ENCODE data around the gene DTX4.

Gene DTX4

DNA sequence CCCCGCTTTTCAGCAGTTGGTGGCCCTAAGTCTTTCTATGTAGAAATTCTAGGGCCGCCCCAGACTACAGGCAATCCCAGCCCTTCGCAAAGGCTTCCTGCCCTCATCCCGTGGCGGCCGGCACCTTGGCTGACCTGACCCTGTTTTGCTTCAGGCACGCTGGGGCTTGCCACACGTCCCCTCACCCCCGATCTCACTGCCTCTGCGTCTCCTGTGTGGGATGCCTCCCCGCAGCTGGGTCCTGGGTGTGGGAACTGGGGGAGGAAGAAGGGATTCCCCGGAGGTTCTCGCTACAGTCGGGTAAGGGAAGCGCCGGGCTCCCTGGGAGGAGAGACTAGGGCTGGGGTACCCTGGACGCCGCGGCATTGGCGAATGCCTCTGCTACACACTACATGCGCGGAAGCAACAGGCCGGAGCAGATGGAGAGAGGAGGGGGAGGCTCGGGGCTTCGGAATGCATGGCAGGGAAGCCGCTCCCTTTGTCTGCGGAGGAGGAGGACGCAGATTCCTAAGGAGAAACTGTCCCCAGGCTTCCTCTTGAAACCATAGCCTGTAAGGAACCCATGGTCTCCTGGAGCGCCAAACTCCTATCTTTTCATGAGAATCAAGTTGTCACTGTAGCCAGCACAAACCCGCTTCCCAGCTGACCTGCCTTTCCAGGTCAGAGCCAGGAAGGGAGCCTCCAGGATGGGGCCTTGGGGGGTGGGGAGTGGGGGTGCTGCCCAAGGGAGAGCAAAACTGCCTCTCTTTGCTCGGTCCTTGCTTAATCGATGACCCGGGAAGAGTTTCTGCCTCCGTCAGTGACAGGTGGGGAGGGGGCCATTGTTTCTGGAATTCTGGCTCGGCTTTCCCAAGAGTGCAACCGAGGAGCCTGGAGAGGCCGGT is 1.4 kb downstream of the DTX4 start:
- no peak for DNase-seq

DNA sequence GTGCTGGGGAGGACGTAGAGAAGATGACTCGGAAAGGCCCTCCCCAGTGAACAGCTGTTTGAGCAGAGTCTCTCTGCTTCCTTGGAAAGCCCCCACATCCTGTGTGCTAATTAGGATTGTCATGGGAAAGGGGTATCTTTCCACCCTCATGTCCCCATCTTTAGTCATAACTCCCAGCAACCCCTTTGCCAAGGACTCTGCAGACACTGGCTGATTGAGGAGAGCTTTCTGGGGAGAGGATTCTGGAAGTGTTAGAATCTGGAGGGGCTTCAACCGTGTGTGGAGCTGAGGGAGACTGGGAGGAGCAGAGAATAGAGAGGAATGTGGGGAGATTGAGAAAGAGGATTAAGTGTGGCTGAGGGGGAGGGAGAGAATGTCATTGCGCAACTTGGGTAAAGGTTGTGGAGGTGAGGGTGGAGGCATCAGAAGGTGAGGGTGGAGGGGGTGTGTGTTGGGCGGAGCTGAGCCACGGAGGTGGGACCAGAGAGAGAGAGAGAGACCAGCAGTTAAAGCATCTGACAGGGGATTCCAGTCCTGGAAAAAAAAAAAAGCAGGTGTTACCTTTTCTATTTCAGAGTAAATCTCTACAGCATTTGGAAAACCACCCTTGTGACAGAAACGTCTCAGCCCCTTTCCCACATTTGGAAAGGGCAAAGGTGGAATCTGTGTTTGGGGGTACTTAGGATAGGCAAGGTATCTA is 2.2 kb downstream of the DTX4 start:
- no peak for DNase-seq

DNA sequence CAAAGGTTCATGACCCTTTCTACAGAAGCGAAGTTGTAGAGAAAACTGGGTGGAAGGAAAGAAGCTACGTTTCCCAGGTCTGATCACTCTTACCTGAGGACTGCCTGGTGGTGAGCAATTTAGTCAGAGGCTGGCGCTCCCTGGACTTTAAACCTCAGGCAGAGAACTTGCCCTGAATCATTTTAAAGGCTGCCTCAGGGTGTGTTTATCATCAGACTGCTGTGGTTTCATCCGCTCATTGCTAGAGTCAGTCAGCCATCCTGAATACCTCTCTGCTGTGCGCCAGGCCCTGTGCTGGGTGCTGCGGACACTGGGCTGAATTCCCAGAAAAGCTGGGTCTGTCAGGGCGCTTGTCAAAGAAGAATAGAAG is 2.7 kb downstream of the DTX4 start:
- DNase-seq: no peak

DNA sequence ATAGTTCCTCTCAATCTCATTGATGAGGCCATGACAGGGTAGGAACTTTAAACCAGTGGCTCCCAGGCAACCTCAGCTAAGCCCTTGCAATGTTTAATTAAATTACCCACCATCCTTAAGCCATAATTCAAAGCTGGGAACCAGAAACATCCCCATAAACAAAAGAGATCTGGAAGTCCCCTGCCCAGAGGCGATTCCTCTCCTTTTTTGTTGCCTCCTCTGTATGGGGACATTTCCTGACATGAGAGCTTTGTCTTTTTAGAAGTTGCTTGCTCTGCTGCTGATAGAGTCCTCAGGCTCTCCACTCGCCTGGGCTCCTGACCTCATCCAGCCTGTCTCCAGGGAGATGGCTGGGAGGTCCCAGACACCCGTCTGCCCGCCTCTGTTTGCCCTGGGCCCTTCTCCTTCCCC is 3.2 kb downstream of the DTX4 start:
- no peak for DNase-seq

DNA sequence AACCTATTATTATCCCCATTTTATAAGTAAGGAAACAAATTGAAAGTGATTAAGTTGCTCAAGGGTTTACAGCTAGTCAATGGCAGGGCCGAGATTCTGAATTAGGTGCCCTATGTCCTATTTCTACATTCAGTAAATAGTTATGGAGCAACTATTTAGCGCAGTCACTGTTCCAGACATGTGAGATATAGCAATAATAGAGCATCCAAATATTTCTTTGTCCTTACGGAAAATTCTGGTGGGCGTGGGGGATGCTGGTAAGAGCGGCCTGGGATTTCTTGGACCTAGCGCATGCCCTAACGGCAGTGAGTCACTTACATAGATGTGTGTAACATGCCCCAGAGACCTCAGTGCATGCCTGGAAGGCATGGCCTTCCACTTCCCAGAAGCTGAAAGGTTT is 4.4 kb downstream of the DTX4 start:
- DNase-seq: no peak

DNA sequence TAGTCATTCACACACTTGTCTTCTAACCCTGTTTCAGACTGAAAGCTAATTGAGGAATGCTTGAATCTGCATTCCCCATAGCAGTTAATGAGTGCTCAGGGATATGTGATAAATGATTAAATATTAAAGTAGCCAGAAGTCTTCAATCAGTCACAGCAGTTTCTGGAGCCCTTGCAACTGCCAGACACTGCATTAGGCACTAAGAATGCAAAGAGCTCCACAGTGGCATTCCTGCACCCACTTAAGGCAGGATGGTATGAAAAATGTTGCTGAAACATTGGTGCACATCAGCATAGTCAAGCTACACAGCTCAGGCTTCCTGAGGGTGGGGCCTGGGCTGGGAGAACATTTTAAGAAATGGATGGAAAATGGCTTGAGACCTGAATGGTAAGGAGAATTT is 6.5 kb downstream of the DTX4 start:
- DNase-seq: no peak

DNA sequence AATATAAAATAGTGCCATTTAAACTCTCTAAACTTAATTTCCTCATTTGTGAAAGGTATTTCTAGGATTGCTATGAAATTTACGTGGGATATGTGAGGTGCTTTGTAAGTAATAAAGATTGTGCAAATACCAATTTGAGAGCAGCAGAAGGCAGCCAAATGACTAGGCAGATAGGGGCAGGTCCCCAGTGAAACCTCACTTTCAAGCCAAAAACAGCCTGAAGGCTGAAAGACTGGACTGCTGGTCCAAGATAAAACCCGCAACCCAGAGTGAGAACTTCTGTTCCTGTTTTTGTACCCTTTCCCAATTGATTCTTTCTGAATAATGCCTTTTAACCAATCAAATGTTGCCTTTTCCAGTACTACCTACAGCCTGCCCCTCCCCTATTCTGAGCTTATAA is 7.2 kb downstream of the DTX4 start:
- DNase-seq: no peak

DNA sequence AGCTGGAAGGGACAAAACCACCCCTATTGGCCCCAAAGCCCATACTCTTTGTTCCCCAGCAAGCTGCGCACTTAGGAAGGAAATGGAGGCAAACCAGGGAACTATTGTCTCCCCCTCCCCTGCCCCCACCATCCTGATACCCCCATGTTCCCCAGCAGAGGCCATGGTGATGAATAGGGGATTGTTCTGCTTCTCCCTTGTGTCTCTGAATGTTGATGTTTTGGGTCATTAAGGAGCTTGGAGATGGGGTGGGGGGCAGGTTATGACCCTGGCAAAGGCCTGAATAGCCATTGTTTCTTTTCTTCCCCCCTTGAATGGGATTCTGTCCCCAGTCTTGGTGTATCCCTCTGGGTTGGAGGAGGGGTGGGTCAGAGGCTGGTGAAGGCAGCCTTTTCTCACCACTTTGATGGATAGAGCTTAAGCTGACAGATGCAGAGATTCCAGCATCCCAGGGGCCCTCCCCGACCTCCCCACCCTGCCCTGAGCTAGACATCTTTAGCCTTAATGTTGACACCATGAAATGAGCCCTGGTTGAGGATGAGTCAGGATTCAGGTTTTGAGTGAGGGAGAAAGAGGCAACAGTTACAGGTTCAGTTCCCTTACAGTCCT is 8.3 kb downstream of the DTX4 start:
- no peak for DNase-seq

DNA sequence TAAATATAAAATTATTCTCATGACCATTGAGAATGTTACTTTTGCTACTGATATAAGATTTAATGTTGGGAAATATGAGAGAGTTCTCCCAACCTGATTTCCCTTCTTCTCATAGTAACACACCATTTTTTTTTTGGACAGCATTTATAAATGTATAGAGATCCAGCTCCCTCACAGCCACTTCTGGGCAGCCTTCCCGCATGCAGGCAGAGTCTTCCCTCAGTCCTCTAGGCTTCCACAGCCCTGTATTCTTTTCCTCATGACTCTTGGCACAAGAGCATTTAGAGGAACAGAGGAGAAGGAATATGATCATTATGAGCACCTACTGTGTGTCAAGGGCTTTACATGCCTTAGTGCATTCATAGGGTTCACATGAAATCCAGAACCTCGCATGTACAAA is 9.0 kb downstream of the DTX4 start:
- no peak for DNase-seq

DNA sequence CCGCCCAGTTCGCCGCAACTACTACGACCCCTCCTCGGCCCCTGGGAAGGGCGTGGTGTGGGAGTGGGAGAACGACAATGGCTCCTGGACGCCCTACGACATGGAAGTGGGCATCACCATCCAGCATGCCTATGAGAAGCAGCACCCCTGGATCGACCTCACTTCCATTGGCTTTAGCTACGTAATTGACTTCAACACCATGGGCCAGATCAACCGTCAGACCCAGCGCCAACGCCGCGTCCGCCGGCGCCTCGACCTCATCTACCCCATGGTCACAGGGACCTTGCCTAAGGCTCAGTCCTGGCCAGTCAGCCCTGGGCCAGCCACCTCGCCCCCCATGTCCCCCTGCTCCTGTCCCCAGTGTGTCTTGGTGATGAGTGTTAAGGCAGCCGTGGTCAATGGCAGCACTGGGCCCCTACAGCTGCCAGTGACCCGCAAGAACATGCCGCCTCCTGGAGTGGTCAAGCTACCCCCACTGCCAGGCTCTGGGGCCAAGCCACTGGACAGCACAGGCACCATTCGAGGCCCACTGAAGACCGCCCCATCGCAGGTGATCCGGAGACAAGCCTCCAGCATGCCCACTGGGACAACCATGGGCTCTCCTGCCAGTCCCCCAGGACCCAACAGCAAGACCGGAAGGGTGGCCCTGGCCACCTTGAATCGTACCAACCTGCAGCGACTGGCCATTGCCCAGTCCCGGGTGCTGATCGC is 10.0 kb downstream of the DTX4 start:
- DNase-seq: no peak

DNA sequence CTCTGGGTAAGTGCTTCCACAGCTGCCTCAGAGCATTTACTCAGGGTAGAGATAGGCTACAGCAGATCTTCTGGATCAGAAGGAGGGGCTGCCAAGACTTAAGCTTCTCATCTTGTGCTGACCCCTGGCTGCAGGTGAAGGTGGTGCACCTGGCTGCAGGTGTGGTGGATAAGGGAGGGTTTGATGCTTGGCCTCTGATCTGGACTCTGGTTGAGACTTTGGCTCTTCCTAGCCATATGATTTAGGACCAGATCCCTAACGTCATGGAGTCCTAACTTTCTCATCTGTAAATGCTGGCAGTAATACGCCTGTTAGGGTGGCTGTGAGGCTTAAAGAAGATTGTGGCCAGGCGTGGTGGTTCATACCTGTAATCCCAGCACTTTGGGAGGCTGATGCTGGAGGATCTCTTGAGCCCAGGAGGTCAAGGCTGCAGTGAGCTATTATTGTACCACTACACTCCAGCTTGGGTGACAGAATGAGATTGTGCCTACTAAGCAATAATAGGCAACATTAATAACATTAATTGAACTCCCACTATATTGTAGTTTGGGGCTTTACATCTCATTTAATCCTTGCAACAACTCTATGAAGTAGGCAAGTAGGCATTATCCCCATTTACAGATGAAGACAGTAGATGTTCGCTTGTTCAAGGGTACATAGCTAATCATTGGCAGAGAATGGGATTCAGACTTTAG is 10.7 kb downstream of the DTX4 start:
- no peak for DNase-seq

DNA sequence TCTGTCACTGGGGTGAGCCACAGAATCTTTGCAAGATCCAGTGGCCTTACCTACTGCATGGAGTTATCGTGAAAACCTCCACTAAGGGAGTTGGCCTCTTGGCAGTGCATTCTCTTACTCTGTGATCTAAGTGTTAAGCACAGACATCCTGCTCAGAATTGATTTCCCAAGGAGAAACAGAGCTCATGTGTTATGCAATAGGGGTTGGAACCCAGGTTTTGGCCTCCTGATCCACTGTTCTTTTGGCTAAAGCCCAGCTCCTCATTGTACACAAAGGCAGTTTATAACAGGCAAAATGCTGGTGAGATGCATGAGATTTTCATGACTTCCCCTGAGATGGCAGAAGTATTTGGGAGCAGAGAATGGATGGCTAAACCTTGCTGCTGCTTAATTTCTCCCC is 11.8 kb downstream of the DTX4 start:
- DNase-seq: no peak

DNA sequence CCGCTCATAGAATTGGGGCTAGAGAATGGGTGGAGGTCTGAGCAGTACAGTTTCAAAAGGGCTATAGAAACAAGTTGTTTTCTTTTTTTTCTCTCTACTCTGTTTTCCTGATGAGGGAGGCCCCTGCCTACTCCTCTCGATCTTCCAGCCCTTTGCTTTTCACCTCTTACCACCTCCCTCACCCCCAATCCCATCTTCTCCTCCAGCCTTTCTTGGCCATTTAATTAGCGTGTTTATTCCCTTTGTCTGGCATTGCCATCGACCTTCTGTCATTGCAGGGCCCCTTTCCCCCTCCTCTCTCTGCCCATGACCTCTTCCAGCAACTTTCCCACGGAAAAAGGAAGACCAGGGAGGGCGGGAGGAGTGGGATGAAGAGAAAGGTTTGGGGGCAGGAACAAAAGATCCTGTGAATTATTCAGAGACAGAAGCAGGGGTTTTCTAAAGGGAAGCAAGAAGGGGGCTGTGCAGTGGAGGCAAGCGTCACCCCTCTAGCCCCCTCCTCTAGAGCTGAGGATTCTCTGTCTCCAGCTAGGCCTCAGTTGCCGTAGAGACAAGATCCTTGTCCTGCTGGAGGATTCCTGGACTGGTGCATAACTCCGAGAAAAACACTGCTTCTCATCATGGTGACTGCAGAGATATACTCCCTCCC is 12.9 kb downstream of the DTX4 start:
- DNase-seq: no peak

DNA sequence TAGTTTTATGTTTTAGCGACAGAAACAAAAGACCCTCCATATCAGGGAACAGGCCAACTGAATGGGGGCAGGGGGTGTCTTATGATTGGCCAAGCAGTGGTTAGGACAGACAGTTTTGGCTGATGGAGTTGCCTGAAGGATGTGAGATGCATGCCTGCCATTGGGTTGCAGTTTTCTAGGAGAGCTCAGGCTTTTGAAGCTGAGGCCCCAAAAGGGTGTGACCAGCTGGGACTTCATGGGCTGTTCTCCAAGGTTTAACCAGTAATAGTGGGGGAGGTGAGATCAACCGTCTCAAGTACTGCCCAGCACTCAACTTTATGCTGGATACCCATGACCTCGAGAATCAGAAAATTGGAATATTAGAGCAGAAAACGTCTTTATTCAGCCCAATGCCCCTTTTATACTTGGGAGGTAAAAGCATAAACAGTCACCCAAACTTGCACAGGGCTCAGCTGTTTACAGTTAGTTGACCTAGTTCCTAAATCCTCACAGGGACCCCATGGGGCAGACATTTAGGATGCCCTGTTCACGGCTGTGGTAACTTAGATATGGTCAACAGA is 13.5 kb downstream of the DTX4 start:
- no peak for DNase-seq

DNA sequence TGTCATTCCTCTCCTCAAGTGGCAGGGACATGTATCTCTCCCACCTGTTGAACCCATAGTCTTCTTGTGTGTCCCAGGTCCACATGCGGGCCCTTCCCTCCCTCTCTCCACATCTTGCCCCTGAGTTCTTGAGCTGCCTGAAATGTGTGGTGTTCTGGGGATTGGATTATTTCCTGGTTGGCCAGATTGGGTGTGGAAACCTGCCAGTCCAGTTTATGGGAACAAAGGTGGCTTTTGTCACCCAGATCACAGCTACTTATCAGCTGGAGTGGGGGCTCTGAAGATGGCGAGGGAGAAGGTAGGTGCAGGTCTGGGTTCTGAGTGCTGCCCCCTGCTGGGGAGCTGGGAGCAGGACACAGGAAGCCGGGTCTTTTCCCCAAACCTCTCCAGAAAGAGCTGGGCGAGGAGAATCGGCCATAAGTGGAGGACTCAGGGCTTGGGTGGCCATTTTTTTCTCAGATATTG is 14.2 kb downstream of the DTX4 start:
- no peak for DNase-seq

DNA sequence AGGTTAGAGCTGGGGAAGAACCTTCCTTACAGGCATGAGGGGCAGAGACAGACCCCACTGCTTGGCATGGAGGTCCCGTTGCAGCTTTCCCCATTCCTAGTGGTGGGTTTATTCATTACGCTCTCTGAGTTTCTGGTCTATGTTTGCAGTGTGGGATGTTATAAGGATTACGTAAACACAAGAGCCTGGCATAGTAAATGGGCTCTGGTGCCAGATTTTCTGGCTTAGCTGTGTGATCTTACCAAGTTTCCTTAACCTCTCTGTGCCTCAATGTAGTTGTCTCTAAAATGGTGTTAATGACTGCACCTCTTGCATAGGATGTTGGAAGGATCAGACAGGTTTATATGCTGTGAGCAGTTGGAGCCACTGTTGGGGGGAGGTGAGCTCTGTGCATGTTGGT is 15.1 kb downstream of the DTX4 start:
- no peak for DNase-seq

DNA sequence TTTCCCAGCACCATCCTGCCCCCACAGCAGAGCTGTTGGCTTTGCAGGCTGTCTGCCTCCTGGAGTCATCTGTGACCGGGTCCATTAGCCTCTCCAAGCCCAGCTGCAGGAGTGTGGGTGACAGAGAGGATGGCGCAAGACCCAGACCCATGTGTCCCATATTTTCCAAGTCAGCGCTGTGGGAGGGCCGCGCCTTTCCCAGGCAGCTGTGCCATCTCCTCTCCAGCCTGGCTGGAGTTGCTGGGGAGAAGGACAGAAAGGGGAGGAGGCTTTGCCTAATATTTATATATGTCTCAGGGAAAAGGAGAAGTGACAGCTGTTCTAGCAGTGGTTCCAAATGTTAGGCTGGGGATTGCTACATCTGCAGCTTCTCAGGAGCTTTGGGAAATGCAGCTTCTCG is 15.7 kb downstream of the DTX4 start:
- no peak for DNase-seq

DNA sequence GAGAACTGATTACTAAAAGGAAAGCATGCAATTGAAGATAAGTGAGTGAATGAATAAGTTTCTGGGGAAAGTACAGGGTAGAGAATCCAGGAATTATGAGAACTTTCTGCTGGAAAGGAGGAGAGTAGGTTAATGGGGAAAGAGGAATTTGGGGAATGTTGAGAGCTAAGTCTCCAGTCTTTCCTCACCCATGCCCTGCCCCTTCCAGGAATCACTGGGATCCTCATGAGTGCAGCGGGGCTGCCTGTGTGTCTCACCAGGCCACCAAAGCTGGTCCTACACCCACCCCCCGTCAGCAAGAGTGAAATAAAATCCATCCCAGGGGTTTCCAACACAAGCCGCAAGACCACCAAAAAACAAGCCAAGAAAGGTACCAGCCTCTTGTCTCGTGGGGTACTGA is 17.0 kb downstream of the DTX4 start:
- no peak for DNase-seq

DNA sequence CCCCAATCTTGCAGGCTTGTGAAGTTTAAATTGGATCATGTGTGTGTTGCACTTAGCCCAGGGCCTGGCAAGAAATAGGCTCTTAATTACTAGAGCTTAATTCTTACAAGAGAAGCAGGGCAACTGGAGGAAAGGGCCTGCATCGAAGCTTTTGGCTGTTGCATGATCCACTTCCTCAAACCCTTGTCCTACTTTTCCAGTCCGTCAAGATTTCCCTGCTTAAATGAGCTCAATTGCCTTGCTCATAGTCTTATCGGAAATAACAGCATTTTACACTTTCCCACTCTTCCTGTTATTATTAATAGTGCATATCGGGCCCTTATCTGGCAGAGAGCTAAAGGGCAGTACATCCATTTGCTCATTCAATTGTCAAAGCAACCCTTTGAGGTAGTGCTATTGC is 18.1 kb downstream of the DTX4 start:
- DNase-seq: no peak

DNA sequence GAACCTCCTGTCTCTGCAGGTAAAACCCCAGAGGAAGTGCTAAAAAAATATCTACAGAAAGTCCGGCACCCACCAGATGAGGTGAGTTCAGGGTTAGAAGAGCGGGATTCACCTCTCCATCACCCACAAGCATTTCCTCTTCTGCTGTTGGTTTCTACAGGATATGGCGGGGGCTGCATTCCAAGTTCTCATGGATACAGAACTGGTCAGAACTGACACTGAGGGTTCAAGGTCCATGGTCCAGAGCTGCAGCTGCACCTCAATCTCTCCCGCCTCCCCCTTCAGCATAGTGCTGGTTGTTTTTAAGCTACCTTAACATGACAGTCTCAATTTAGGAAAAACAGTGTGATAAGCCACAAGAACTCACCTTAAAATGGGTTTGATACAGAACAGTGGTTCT is 19.2 kb downstream of the DTX4 start:
- DNase-seq: no peak

DNA sequence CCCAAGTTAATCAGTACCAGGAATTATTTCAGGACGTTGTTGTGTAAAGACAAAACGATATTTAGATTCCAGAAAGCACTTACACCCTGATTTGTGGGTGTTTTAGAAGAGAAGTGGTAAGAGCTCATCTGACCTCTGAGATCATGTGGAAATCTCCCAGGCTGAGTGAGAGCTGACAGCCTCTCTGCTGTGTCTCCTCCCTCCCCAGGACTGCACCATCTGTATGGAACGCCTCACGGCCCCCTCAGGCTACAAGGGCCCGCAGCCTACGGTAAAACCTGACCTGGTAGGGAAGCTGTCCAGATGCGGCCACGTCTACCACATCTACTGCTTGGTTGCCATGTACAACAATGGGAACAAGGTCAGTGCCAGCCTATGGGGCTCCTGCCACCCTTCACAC is 20.0 kb downstream of the DTX4 start:
- DNase-seq: no peak
